Measurements from ENCODE around the gene RIPOR2. TPM values are rescaled to one million over a fixed set of nuclear protein-coding genes. Genes with fewer than 3 reads are reported as not detected.

RIPOR2 gene
- total and polyA plus RNA-seq, 10 of the 15 experiments (the other 5 are each of a cell fraction or from before 2014, with no cell fraction given): 22.2 to 48.2 (median 34.7) TPM

DNA sequence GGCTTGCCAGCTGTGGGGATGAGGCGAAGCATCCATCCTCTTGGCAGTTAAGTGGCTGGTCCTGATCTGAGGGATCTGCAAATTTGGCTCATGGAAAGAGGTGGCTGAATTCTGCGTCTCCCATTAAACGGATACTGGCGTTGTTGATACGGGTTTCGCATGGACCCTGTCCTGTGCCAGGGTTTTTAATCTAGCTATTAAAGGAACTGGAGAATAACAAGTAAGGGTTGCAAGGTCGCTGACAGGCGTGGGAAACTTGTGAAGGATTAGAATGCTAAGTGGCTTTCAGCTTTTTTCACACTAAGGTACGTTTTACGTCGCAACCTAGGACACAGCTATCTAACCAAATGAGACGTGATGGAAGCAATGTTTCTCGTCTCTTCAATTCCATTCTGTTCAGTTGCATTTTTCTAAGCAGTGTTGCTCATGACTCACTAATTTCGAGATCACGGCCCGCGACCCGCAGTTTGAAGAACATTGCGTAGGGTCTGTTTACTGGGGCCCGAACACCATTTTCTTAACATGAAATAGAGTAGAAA, 160.2 kb downstream of the RIPOR2 start:
- FAIRE-seq (no peak), ATAC-seq (peak; percentile 8), DNase-seq (ENCODE audit: low read depth, low spot score) (no peak)
- BruUV-seq (replicated peaks): TSS peak; percentile 52
- peaks cover 3% of the 10 kb centered on the region; the same call in 1 of the 2 replicates for H3K4me1 ChIP-seq (ENCODE audit: control insufficient read depth, insufficient read depth, low read length)
- H3K9ac ChIP-seq (ENCODE audit: control insufficient read depth, insufficient read depth, low read length): peak overlapping the region; percentile 86
- peak overlapping the region; percentile 63 for H2AFZ ChIP-seq (ENCODE audit: control insufficient read depth, low read depth, low read length)
- H3K79me2 ChIP-seq (ENCODE audit: control insufficient read depth, insufficient read depth, low read length): peaks cover 60% of the 10 kb centered on the region
- no peaks in the 10 kb centered on the region; the same call in 1 of the 2 replicates for H4K20me1 ChIP-seq (ENCODE audit: control insufficient read depth, insufficient read depth)
- H3K27ac ChIP-seq (ENCODE audit: control insufficient read depth, insufficient read depth): peak overlapping the region; percentile 87
- ChIA-PET CTCF (interaction anchor here (0.8 to 2.1 kb wide), 10 partner anchors 9 to 295 kb away, joined by 3 to 8 read pairs (median 4); partner anchors contain the start of gene ALDH5A1), SMC1A (ENCODE audit: uncharacterized antibody, unreplicated experiment) (interaction anchor here (1.2 to 2.5 kb wide), 10 partner anchors 32 to 295 kb away, joined by 3 to 7 read pairs (median 4); no protein-coding TSS in a partner anchor), POLR2A (interaction anchor here (0.7 to 3.6 kb wide), 10 partner anchors 9 to 280 kb away, joined by 3 to 14 read pairs (median 4); partner anchors contain the start of genes ACOT13, C6orf62 and TDP2), RAD21 (ENCODE audit: unreplicated experiment) (interaction anchor here (0.6 to 2.1 kb wide), 10 partner anchors 16 to 281 kb away, joined by 3 to 9 read pairs (median 3); partner anchors contain the start of genes ALDH5A1 and C6orf62)
- peak overlapping the region; percentile 91 for H3K4me2 ChIP-seq (ENCODE audit: control insufficient read depth, insufficient read depth)
- in situ Hi-C loops (cut with MboI) (no loop called here), intact Hi-C loops (cut with micrococcal nuclease; ENCODE audit: unreplicated experiment) (loop anchor here (2.0 to 10.0 kb wide), 7 partner anchors 33 to 371 kb away; partner anchors contain the start of gene MRS2)
- H3K9me3 ChIP-seq (replicated peaks; ENCODE audit: control insufficient read depth, insufficient read depth, low read length): no peaks in the 10 kb centered on the region
- under 1% methylated on average over 20 of the region's 20 CpGs for WGBS (ENCODE audit: insufficient coverage, insufficient replicate concordance, low lambda C conversion rate, missing lambda C conversion rate)
- H3K27me3 ChIP-seq (replicated peaks in 1 of 2; ENCODE audit: control insufficient read depth in 2 of 2, insufficient read depth in 2 of 2, low read length in 1 of 2): no peaks in the 10 kb centered on the region
- 0 out of 2 replicates have a peak, but pooled peaks have one; percentile 14 for TF ChIP-seq ZNF622 (IDR thresholded peaks at IDR 0.05)
- TF ChIP-seq E2F4 (IDR thresholded peaks at IDR 0.05; ENCODE audit: low read depth, low read length): no peak
- peaks cover 0 to 4% of the 10 kb centered on the region in 2 experiments; a peak in 1 of 4 replicates for H3K36me3 ChIP-seq (ENCODE audit: control insufficient read depth in 2 of 2, insufficient read depth in 2 of 2, low read length in 1 of 2)
- peak overlapping the region; percentile 79 for H3K4me3 ChIP-seq
